ENCODE measurements around the gene MVP.
"Not testable (repeated sequence)": the region's sequence is repeated elsewhere in the genome, so short reads cannot be mapped to it uniquely, and the experiment has no call there.

MVP gene

GRCh38 chr16:29790949-29791844 is 29.1 kb upstream of the MVP start:
- H3K9me3 Mint-ChIP-seq = no peaks in the 10 kb centered on the region

DNA sequence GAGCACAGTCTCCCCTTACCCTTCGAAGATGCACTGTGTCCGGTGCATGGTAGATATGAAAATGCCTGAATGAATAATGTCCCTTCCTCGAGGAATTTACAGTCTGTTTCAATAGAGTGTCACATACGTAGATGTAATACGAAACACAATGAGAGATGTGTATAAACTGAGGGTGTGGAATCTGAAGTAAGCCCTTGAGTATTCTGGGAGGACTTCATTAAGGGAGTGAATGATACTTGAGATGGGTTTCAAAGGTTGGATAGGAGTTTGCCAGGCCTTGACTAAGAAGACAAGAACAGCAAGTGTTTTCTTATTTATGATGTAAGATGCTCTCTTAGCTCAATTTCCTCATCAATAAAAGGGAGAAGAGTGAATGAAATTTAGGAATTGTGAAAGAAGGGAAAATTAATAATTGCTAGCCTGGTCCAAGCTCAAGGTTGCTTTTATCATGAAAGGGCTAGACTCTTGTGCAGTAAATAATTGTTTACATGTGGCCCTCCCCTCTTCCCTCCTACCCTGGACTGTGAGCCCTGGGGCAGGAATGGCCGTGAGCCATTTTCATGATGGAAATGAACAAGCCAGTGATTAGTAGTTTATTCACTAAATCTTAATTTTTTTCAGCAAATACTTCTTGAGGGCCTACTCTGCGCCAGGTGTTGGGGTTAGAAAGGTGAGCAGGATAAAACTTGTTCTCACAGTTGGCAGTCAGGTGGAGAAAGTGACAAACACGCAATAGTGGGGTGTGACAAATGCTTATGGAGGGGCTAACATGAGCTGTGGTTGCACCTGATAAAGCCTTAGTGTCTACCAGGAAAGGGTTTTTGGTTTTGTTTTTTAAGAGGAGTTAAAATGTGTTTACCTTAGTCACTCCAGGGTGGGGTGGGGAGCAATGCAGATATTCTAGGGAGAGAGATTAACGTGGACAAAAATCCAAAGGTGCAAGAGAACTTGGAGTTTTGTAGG is 28.1 kb upstream of the MVP start:
- no peak for DNase-seq (ENCODE audit: low spot score in 2 of 2)
- peaks cover 30% of the 10 kb centered on the region for H3K4me1 Mint-ChIP-seq
- H3K4me3 Mint-ChIP-seq = peak overlapping the region; percentile 90
- H3K9me3 Mint-ChIP-seq = no peaks in the 10 kb centered on the region
- H3K36me3 Mint-ChIP-seq = peaks cover 8% of the 10 kb centered on the region
- no peak for ATAC-seq (ENCODE audit: low read depth)
- H3K27ac Mint-ChIP-seq = peak overlapping the region; percentile 91
- H3K27me3 Mint-ChIP-seq = no peaks in the 10 kb centered on the region

More at GRCh38 chr16:29790949-29791844, 29.1 kb upstream of the MVP start:
- DNase-seq (ENCODE audit: low spot score in 2 of 2) = no peak
- H3K36me3 Mint-ChIP-seq = peaks cover 6% of the 10 kb centered on the region
- peak overlapping the region; percentile 90 for H3K4me3 Mint-ChIP-seq
- no peak for ATAC-seq (ENCODE audit: low read depth)
- peak overlapping the region; percentile 91 for H3K27ac Mint-ChIP-seq
- no peaks in the 10 kb centered on the region for H3K27me3 Mint-ChIP-seq
- peaks cover 28% of the 10 kb centered on the region for H3K4me1 Mint-ChIP-seq

GRCh38 chr16:29793153-29793552 is 27.1 kb upstream of the MVP start:
- H3K27ac Mint-ChIP-seq; ATAC-seq (ENCODE audit: low read depth); H3K9me3 Mint-ChIP-seq; H3K27me3 Mint-ChIP-seq; DNase-seq (ENCODE audit: low spot score in 2 of 2); H3K4me3 Mint-ChIP-seq: not testable (repeated sequence)
- Mint-ChIP-seq H3K36me3 (peaks cover 11% of the 10 kb centered on the region), H3K4me1 (peaks cover 30% of the 10 kb centered on the region)

GRCh38 chr16:29794231-29794710 is 26.0 kb upstream of the MVP start:
- Mint-ChIP-seq H3K4me3 (no peak overlapping the region), H3K27ac (no peak overlapping the region), H3K36me3 (peaks cover 18% of the 10 kb centered on the region), H3K27me3 (no peaks in the 10 kb centered on the region), H3K9me3 (no peaks in the 10 kb centered on the region), H3K4me1 (peaks cover 30% of the 10 kb centered on the region)
- no peak for ATAC-seq (ENCODE audit: low read depth)
- no peak for DNase-seq (ENCODE audit: low spot score in 2 of 2)

DNA sequence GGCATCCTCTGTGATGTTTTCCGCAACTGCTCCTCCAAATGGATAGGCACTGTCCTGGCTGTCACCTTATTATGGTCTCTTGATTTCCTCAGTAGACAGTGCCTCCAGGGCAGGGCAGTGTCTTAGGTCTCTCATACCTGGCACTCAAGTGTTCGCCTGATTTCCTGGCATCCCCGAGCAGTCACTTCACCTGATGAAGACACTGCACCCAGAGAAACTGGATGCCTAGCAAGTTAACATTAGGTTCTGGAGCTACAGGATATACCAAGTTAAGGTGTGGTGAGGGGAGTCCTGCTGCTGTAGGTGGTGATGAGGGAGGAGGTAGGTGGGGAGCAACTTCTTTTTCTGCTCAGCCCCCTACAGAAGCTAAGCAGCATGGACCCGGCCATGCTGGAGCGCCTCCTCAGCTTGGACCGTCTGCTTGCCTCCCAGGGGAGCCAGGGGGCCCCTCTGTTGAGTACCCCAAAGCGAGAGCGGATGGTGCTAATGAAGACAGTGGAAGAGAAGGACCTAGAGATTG is 17.8 kb upstream of the MVP start:
- DNase-seq (ENCODE audit: low spot score in 2 of 2) (no peak), ATAC-seq (ENCODE audit: low read depth) (no peak)
- H3K36me3 Mint-ChIP-seq = peaks cover 13% of the 10 kb centered on the region
- no peak overlapping the region for H3K4me3 Mint-ChIP-seq
- H3K27me3 Mint-ChIP-seq = no peaks in the 10 kb centered on the region
- no peaks in the 10 kb centered on the region for H3K9me3 Mint-ChIP-seq
- peaks cover 16% of the 10 kb centered on the region for H3K4me1 Mint-ChIP-seq
- peak overlapping the region; percentile 1 for H3K27ac Mint-ChIP-seq

GRCh38 chr16:29804020-29804419 is 16.2 kb upstream of the MVP start:
- Mint-ChIP-seq H3K36me3 (peaks cover 6% of the 10 kb centered on the region), H3K27me3 (no peaks in the 10 kb centered on the region), H3K27ac (peak overlapping the region; percentile 98), H3K4me3 (peak overlapping the region; percentile 100), H3K4me1 (peaks cover 28% of the 10 kb centered on the region), H3K9me3 (no peaks in the 10 kb centered on the region)
- ATAC-seq (ENCODE audit: low read depth) (no peak), DNase-seq (ENCODE audit: low spot score in 2 of 2) (no peak)

- H3K4me1 Mint-ChIP-seq = peaks cover 28% of the 10 kb centered on the region
- DNase-seq (ENCODE audit: low spot score in 2 of 2) = peak in 1 of 2 donors; percentile 30
- no peaks in the 10 kb centered on the region for H3K9me3 Mint-ChIP-seq
- peaks cover 6% of the 10 kb centered on the region for H3K36me3 Mint-ChIP-seq
- H3K27me3 Mint-ChIP-seq = no peaks in the 10 kb centered on the region
- H3K4me3 Mint-ChIP-seq = peak overlapping the region; percentile 100
- peak overlapping the region; percentile 98 for H3K27ac Mint-ChIP-seq
- no peak for ATAC-seq (ENCODE audit: low read depth)
Observed at GRCh38 chr16:29804455-29805231, 15.6 kb upstream of the MVP start.

- Mint-ChIP-seq H3K27me3 (no peaks in the 10 kb centered on the region), H3K9me3 (no peaks in the 10 kb centered on the region), H3K36me3 (peaks cover 12% of the 10 kb centered on the region), H3K4me1 (peaks cover 33% of the 10 kb centered on the region), H3K27ac (peak overlapping the region; percentile 98), H3K4me3 (peak overlapping the region; percentile 100)
- ATAC-seq (ENCODE audit: low read depth) (peak; percentile 75), DNase-seq (ENCODE audit: low spot score in 2 of 2) (peak; percentile 91 to 96)
Observed at GRCh38 chr16:29805232-29806098, 14.8 kb upstream of the MVP start.

DNA sequence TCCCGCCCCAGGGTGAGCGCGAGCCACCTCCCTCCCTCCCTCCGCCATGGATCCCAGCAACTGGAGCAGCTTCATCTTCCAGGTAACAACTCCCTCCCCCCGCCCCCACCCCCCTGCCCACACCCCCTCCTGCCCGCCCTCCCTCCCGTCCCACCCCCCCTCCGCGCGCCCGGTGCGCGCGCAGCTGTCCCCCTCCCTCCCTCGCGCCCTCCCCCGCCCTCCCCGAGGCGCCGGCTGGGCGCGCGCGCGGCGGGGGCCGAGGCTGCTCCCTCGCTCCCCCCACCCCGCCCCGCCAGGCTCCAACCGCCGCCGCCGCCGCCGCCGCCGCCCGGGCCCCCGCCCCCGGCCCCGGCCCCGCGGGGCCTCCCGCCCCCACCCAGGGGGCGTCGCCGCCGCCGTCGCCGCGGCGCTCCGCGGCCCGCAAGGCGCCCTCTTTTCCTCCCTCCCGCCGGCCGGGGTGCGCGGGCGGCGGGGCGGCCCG is 14.1 kb upstream of the MVP start, which contains the start of gene MAZ:
Gene MAZ (plus strand): TSS at position 431 of the 481 bp plus-strand sequence. CDS start 173 bp downstream, outside the sequence.
- ATAC-seq (ENCODE audit: low read depth) (peak; percentile 7), DNase-seq (ENCODE audit: low spot score in 2 of 2) (peak; percentile 49 to 55)
- H3K27ac Mint-ChIP-seq = peak within 1 kb of the TSS; percentile 98
- H3K27me3 Mint-ChIP-seq = no peaks in the 10 kb centered on the region
- H3K4me1 Mint-ChIP-seq = peaks cover 40% of the 10 kb centered on the region
- H3K4me3 Mint-ChIP-seq = peak within 1 kb of the TSS; percentile 100
- H3K9me3 Mint-ChIP-seq = no peaks in the 10 kb centered on the region
- peaks cover 12% of the 10 kb centered on the region for H3K36me3 Mint-ChIP-seq

DNA sequence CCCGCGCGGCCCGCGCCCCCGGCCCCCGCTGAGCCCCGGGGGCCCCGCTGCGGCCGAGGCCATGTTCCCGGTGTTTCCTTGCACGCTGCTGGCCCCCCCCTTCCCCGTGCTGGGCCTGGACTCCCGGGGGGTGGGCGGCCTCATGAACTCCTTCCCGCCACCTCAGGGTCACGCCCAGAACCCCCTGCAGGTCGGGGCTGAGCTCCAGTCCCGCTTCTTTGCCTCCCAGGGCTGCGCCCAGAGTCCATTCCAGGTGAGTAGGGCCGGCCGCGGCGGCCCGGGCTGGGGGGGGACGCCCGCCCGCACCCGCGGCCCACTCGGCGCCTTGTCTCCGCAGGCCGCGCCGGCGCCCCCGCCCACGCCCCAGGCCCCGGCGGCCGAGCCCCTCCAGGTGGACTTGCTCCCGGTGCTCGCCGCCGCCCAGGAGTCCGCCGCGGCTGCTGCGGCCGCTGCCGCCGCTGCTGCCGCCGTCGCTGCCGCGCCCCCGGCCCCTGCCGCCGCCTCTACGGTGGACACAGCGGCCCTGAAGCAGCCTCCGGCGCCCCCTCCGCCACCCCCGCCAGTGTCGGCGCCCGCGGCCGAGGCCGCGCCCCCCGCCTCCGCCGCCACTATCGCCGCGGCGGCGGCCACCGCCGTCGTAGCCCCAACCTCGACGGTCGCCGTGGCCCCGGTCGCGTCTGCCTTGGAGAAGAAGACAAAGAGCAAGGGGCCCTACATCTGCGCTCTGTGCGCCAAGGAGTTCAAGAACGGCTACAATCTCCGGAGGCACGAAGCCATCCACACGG is 13.4 kb upstream of the MVP start:
- peak overlapping the region; percentile 84 for H3K4me3 Mint-ChIP-seq
- H3K9me3 Mint-ChIP-seq = no peaks in the 10 kb centered on the region
- peaks cover 45% of the 10 kb centered on the region for H3K4me1 Mint-ChIP-seq
- peak in 1 of 2 donors; percentile 62 for DNase-seq (ENCODE audit: low spot score in 2 of 2)
- peaks cover 8% of the 10 kb centered on the region for H3K36me3 Mint-ChIP-seq
- peak overlapping the region; percentile 89 for H3K27ac Mint-ChIP-seq
- peaks cover 3% of the 10 kb centered on the region for H3K27me3 Mint-ChIP-seq
- no peak for ATAC-seq (ENCODE audit: low read depth)

GRCh38 chr16:29807426-29808218 is 12.6 kb upstream of the MVP start:
- Mint-ChIP-seq H3K27me3 (peaks cover 3% of the 10 kb centered on the region), H3K27ac (peak overlapping the region; percentile 89), H3K4me1 (peaks cover 48% of the 10 kb centered on the region), H3K9me3 (no peaks in the 10 kb centered on the region), H3K4me3 (peak overlapping the region; percentile 84), H3K36me3 (peaks cover 8% of the 10 kb centered on the region)
- peak; percentile 73 to 76 for DNase-seq (ENCODE audit: low spot score in 2 of 2)
- peak; percentile 44 for ATAC-seq (ENCODE audit: low read depth)

Data from memory B cell (primary cell).